RKO (cell line): ENCODE data around the gene MRPS30.
"Not testable (repeated sequence)": the region's sequence is repeated elsewhere in the genome, so short reads cannot be mapped to it uniquely, and the experiment has no call there.

Experiments used
- DNase-seq: peaks from one replicate; pipeline ENCODE4 v3.0.0-alpha.2; 2016; ENCODE audit warnings: low spot score

MRPS30 gene

GRCh38 chr5:44821164-44821563 is 12.4 kb downstream of the MRPS30 start:
- no peak for DNase-seq

DNA sequence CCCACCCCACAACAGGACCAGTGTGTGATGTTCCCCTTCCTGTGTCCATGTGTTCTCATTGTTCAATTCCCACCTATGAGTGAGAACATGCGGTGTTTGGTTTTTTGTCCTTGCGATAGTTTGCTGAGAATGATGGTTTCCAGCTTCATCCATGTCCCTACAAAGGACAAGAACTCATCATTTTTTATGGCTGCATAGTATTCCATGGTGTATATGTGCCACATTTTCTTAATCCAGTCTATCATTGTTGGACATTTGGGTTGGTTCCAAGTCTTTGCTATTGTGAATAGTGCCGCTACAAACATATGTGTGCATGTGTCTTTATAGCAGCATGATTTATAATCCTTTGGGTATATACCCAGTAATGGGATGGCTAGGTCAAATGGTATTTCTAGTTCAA is 15.9 kb downstream of the MRPS30 start:
- DNase-seq, result not testable (repeated sequence)

DNA sequence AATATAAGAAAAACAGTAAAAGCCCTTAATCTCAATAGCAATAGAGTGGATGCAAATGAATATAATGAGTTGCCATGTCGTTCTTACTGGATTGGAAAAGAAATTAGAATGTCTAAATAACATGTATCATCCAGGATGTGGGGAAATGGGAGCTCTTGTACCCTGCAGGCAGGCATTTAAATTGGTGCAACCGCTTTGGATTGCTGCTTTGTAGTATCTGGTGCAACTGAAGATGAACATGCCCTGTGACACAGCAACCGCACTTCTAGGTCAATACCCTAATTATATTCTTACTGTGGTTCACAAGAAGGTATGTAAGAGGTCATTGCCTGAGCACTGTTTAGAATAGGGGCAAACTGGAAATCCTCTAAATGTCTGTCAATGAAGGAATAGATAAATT is 18.9 kb downstream of the MRPS30 start:
- DNase-seq, result no peak

- no peak for DNase-seq
These were observed 20.0 kb downstream of the MRPS30 start for GRCh38 chr5:44828719-44829118.

GRCh38 chr5:44830951-44831350 is 22.2 kb downstream of the MRPS30 start:
- DNase-seq, result no peak

DNA sequence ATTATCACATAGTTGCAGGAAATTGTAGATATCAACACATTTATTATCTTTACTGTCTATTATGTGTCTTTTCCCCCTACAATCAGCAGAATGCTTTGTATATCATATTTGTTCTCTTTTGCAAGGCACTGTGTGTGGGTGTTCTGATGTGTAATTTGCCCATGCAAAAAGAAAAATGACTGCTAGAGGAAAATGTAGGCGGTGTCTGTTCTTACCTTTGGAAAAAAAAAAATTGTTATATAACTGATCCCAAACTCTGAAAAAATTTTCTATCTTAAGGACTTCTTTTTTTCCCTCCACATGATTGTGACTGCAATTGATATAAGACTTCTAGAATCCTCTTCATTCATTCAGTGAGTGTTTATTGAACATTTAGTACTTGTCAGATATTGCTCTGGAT is 24.5 kb downstream of the MRPS30 start:
- no peak for DNase-seq

GRCh38 chr5:44835693-44836092 is 26.9 kb downstream of the MRPS30 start:
- no peak for DNase-seq

GRCh38 chr5:44839018-44839681 is 30.4 kb downstream of the MRPS30 start:
- no peak for DNase-seq

- no peak for DNase-seq
These were observed 33.9 kb downstream of the MRPS30 start for GRCh38 chr5:44842496-44843282.

DNA sequence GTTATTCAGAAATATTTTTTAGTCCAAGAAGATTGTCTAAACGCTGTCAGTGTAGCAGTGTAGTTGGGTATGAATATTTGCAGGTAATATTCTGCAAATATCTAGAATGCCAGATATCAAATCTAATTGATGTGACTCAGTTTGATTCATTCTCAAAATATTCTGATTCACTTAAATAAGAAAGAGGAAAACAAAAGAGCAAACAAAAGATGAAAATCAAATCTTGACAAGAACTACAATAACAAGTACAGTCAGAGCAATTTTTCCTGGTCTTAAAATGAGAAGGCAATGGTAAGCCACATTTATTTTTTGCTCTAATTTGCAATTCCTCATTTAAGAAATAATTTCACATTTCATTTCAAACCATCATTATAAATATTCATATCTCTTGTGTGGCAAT is 36.0 kb downstream of the MRPS30 start:
- no peak for DNase-seq

DNA sequence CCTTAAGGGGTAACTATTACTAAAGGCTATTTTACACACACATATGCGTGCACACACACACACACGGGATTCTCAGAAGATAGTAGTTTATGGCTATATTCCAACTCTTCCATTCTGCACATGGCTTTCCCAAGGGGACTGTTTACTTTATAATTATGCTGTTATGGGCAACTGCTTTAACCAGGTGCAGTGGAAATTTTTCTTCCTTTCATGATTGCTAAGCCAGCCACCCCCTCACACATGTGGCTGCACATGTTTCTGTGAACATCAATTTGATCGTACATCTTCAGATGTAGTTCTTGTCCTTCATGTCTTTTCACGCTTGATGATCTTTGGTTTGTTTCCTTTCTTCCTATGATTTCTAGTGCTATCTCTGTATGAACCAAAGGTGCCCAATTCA is 37.0 kb downstream of the MRPS30 start:
- DNase-seq, result no peak

GRCh38 chr5:44847206-44847852 is 38.6 kb downstream of the MRPS30 start:
- no peak for DNase-seq

GRCh38 chr5:44860267-44860666 is 51.5 kb downstream of the MRPS30 start:
- DNase-seq, result no peak

- peak; percentile 65 for DNase-seq
These were observed 54.1 kb downstream of the MRPS30 start for GRCh38 chr5:44862808-44863207.
